ENCODE measurements around the gene GOSR2.
"Not testable (repeated sequence)": the region's sequence is repeated elsewhere in the genome, so short reads cannot be mapped to it uniquely, and the experiment has no call there.

Gene GOSR2

GRCh38 chr17:46935658-46936266 lies 12.8 kb downstream of the GOSR2 start:
- no peak for DNase-seq

- peak; percentile 44 for DNase-seq
Measured at GRCh38 chr17:46940692-46941404, 17.9 kb downstream of the GOSR2 start.

GRCh38 chr17:46942441-46943217 lies 19.7 kb downstream of the GOSR2 start:
- peak; percentile 25 for DNase-seq

- no peak for DNase-seq
Measured at GRCh38 chr17:46943218-46943500, 20.2 kb downstream of the GOSR2 start.

DNA sequence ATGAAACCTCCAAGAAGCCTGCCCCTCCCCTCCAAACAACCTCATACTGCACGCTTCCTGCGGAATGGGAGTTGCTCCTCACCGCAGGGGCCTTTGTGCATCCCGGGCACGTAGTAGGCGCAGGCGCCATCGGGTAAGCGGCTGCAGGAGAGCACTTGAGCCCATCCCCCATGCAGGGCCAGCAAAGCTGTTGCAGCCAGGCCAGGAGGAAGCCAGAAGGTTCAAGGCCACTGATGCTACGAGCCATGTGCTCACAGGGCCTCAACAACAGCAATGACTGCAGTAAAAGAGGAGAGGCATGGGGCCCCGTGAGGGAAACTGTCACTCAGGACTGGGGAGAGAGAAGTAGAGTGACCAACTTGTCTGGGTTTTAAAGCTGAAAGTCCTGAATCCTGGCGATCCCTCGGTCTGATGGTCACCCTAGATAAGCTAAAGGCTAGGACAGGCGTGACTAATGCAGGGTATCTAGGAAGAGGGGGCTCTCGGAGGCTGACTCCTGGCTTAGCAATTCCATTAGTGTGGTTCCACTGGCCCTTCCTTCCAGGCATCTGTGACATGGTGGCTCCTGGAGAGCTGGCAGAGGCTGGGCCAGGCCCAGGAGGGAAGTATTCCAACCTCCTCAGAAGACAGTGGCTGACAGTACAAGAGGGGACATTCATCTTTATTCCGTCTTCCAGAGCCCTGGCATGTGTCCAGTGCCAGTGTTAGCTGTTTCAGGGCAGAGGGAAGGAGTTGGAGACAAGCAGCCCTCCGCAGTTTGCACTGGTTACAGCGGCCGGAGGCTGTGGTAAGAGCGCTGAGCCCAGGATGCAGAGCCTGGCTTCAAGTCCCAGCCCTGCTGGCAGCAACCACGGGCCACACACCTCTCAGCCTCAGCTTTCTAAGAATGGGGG lies 20.8 kb downstream of the GOSR2 start:
- no peak for DNase-seq

GRCh38 chr17:46944931-46945330 lies 22.0 kb downstream of the GOSR2 start:
- no peak for DNase-seq

- no peak for DNase-seq
Measured at GRCh38 chr17:46947216-46947615, 24.3 kb downstream of the GOSR2 start.

DNA sequence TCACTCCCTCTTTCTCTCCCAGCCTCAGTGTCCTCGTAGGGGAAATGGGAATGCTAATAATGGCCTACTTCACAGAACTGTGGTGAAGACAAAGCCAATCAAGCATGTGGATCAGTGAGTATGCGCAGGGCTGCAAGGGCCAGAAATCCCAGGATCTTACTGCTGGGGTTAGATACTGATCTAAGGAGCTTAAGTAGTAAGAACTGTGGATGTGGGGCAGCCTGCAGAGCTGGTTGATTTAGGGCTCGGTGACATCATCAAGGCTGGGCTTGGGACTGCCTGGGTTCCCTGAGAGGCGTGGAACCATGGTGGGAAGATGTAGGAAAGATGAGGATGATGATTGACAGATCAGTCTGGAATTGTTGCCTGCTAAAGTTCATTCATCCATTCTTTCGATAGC lies 25.6 kb downstream of the GOSR2 start:
- DNase-seq, result no peak

DNA sequence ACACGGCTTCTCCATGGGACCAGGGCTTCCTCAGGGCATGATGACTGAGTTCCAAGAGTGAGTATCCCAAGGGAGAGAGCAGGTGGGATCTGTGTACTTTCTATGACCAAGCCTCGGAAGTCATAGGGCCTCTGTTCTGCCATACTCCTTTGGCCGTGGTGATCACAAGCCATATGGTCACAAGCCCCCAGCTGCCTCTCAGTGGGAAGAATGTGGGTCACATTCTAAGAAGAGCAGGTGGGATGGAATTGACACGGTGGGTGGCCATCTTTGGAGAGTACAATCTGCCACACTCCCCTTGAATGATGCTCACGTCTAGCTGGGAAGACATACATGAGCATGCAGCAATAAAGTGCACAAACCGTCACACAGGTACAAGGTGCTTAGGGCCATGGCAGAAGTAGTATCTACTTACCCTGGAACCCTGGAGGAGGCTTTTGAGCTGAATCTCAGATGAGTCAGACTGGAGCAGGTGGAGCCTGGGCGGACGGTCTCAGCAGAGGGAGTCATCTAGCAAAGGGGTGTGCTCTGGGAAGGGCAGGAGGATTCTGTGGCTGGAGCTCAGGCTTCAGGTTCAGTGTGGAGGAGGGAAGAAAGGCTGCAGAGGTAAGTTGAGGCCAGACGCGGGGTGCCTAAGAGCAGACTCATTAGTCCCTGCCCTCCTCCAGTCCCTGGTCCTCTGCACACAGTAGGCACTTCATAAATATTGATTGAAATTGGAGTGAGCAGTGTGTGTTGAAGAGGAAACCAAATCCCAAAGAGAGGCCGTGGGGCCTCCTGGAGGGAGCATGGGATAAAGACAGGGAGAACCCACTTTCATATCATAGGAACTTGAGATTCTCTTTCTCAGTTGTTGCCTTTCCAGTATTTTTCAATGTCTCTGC lies 26.6 kb downstream of the GOSR2 start:
- no peak for DNase-seq

GRCh38 chr17:46950342-46950996 lies 27.5 kb downstream of the GOSR2 start:
- no peak for DNase-seq

- no peak for DNase-seq
Measured at GRCh38 chr17:46950997-46951621, 28.1 kb downstream of the GOSR2 start.

- no peak for DNase-seq
Measured at GRCh38 chr17:46951706-46952105, 28.7 kb downstream of the GOSR2 start.

GRCh38 chr17:46952115-46952514 lies 29.2 kb downstream of the GOSR2 start:
- no peak for DNase-seq

GRCh38 chr17:46953191-46953590 lies 30.2 kb downstream of the GOSR2 start:
- not testable (repeated sequence) for DNase-seq

- DNase-seq, result no peak
Measured at GRCh38 chr17:46958041-46958591, 35.2 kb downstream of the GOSR2 start.

DNA sequence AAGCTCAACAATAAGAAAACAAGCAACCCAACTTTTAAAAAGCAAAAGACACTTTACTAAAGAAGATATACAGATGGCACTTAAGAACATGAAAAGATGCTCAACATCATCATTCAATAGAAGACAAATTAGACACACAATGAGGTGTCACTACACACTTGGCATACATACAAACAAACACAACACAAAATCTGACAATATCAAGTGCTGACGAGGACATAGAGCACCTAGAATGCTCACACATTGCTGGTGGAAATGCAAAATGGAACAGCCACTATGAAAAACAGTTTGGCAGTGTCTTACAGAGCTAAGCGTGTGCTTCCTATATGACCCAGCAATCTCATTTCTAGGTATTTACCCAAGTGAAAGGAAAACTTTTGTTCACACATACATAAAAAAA lies 37.2 kb downstream of the GOSR2 start:
- no peak for DNase-seq

- DNase-seq, result peak; percentile 11
Measured at GRCh38 chr17:46962374-46962790, 39.4 kb downstream of the GOSR2 start.

DNA sequence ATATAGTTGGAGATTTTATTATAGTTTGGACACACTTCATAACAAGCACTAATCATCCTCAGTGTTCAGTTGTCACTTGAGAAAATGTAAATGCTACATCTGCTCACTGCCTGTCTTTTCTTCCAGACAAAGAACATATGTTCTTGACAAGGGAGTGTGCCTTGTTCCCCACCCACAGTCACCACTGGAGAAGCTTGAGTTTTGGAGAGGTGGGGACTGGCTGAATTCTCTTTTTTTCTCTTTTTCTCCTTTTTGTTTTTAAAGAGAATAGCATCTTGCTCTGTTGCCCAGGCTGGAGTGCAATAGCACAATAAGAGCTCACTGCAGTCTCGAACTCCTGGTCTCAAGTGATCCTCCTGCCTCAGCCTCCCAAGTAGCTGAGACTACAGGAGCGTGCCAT lies 40.6 kb downstream of the GOSR2 start:
- DNase-seq, result no peak

DNA sequence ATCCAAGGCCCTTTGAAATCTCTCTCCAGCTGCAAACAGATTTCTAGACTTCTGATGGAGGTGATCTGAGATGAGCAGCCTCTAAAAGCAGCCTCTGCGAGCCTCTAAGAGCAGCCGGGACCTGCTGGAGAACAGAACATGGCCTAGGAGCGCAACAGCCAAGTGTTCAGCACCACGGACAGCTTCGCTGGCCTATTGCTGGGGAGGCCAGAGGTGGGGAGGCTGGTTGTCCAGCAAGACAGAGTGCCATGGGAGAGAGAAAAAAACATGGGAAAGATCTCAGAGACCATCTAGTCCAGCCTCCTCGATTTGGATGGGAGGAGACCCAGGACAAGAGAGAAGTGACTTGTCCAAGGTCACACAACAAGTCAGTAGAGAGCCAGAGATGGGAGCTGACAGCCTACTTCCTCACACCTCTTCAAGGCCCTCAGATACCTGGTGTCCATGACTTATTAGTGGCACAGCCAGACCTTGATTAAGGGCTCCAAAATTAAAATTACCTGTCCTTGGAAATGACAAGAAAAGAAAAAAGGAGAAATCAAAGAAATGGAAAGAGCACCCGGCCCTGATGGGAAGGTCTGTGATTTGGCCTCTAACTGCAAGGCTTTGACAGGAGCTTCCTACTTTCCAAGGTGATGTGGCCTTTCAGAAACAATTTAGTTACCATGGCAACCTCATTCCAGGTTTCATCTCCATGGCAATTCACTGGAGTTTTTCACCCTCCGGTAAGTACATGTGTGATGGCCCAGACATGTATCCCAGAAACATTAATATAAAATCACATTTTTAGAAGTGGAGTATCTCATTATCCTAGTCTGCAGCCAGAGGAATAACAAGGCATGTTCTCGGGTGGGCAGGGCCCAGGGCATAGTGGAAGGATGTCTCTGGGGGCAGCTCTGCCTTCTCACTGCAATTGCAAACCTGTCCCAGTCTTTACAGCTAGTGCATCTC lies 41.6 kb downstream of the GOSR2 start:
- DNase-seq, result no peak
